GM21515 (cell line): ENCODE measurements around the gene NT5DC1.
"Not testable (repeated sequence)": the region's sequence is repeated elsewhere in the genome, so short reads cannot be mapped to it uniquely, and the experiment has no call there.

Experiments used
- ATAC-seq: cut with Tn5 transposase; IDR thresholded peaks from one replicate; pipeline ENCODE4 v1.9.1; 2021; ENCODE audit not compliant: unreplicated experiment

NT5DC1 gene

GRCh38 chr6:116088946-116089345 is 11.7 kb upstream of the NT5DC1 start:
- ATAC-seq, result no peak

GRCh38 chr6:116090251-116090650 is 10.4 kb upstream of the NT5DC1 start:
- ATAC-seq, result peak; percentile 58

- ATAC-seq, result no peak
Observed at GRCh38 chr6:116094041-116094440, 6.6 kb upstream of the NT5DC1 start.

- not testable (repeated sequence) for ATAC-seq
Observed at GRCh38 chr6:116096048-116096759, 4.4 kb upstream of the NT5DC1 start.

- ATAC-seq, result no peak
Observed at GRCh38 chr6:116096979-116097816, 3.5 kb upstream of the NT5DC1 start.

GRCh38 chr6:116099036-116099435 is 1.6 kb upstream of the NT5DC1 start:
- no peak for ATAC-seq

- peak; percentile 0 for ATAC-seq
Observed at GRCh38 chr6:116101302-116101718, 657 bp downstream of the NT5DC1 start.

GRCh38 chr6:116101790-116102189 is 1.1 kb downstream of the NT5DC1 start:
- ATAC-seq, result no peak

GRCh38 chr6:116102873-116103272 is 2.2 kb downstream of the NT5DC1 start:
- ATAC-seq, result no peak

- no peak for ATAC-seq
Observed at GRCh38 chr6:116104636-116105035, 4.0 kb downstream of the NT5DC1 start.

- no peak for ATAC-seq
Observed at GRCh38 chr6:116105247-116105646, 4.6 kb downstream of the NT5DC1 start.

GRCh38 chr6:116106146-116106545 is 5.5 kb downstream of the NT5DC1 start:
- ATAC-seq, result no peak

GRCh38 chr6:116108836-116109235 is 8.2 kb downstream of the NT5DC1 start:
- ATAC-seq, result no peak

GRCh38 chr6:116111552-116112528 is 11.2 kb downstream of the NT5DC1 start:
- no peak for ATAC-seq

- no peak for ATAC-seq
Observed at GRCh38 chr6:116113386-116113785, 12.7 kb downstream of the NT5DC1 start.

- ATAC-seq, result no peak
Observed at GRCh38 chr6:116115781-116116180, 15.1 kb downstream of the NT5DC1 start.

GRCh38 chr6:116118608-116119007 is 18.0 kb downstream of the NT5DC1 start:
- no peak for ATAC-seq

- ATAC-seq, result no peak
Observed at GRCh38 chr6:116120430-116120829, 19.8 kb downstream of the NT5DC1 start.

- no peak for ATAC-seq
Observed at GRCh38 chr6:116126032-116126431, 25.4 kb downstream of the NT5DC1 start, which contains the start of gene COL10A1. Gene COL10A1, minus strand, starts transcription at chr6:116126132. Its CDS starts 640 bp downstream, at chr6:116125492.

GRCh38 chr6:116127771-116128493 is 27.3 kb downstream of the NT5DC1 start:
- no peak for ATAC-seq
